NOMO-1 treated with dmso at 0.1 percent for 144 hours (cell line): ENCODE measurements around the gene UBXN11.
"Not testable (repeated sequence)": the region's sequence is repeated elsewhere in the genome, so short reads cannot be mapped to it uniquely, and the experiment has no call there.

Experiments
- DNase-seq: peaks from one replicate; lab custom pipeline; 2025; ENCODE audit not compliant: unreplicated experiment; lab: John Stamatoyannopoulos, UW

Gene UBXN11

GRCh38 chr1:26307363-26307781, 936 bp upstream of the UBXN11 start:
- DNase-seq, result no peak

DNA sequence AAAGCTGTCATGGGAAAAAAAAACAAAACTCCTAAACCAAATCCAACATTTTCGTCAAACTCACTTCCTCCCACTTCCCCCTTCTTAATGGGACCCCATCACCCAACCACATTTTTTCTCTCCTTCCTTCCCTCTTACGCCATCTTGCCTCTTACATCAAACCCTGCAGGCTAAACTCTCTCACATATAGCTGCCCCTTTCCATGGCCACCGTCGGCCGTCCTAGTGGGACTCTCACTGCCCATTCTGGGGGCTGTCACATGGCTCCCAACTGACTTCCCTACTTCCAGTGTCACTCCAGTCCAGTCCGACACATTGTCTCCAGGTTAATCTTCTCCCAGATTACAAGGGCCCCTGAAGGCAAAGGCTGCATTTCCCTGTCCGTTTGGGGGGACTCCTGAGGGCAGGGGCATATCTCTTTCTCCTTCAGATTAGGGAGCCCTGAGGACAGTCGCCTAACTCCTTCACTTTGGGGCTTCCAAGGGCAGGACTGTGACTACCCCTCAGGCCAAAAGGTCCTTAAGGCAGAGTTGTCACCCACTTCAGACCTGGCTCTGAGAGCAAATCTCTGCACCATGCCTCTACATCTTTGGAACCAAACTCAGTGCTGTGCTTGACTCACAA, 658 bp downstream of the UBXN11 start:
- DNase-seq, result peak; percentile 76

DNA sequence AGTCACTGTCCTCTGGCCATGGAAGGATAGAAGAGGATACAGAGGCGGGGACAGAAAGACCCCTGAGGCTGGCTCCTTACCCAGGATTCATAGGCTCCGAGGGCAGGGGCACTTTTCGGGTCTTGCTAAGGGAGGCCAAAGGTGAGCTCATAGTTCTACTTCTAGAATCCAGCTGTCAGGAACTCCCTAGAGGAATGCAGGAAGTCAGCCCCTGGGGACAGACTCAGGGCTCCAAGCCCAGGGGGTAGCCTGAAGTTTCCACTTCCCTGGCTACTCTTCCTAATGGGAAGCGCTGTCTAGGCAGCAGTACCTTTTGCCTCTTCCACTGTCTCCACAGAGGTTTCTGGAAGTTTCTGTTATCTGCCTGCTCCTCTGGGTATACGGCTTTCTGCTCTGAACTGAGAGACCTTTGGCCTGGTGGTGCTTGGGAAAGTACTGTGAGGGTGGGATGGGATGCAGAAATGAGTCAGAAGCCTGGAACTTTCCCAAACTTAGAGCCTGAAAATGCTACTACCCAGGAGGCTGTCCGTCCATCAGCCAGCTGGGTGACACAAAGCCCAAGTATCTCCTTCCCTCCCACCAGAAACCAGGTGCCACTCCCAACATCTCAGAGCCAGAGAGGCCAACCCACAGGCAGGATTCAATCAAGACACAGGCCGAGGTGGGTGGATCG, 3.6 kb downstream of the UBXN11 start:
- DNase-seq, result no peak

- DNase-seq, result no peak
Measured at GRCh38 chr1:26300578-26301275, 5.7 kb downstream of the UBXN11 start.

DNA sequence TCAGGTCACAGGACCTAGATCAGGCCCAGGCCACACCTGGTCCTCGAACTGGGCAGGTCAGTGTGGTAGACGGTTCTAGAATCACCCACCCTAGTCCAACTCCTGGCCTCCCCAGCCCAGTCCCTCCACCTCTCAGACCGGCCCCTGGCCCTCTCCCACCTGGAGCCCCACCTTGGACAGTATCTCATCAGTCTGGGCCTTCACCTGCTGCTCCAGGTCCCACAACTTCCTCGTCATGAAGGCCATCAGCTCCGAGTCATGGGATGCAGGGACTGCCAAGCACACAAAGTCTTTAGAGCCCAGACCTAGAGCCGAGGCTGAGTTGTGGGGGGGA, 8.7 kb downstream of the UBXN11 start:
- DNase-seq, result no peak

DNA sequence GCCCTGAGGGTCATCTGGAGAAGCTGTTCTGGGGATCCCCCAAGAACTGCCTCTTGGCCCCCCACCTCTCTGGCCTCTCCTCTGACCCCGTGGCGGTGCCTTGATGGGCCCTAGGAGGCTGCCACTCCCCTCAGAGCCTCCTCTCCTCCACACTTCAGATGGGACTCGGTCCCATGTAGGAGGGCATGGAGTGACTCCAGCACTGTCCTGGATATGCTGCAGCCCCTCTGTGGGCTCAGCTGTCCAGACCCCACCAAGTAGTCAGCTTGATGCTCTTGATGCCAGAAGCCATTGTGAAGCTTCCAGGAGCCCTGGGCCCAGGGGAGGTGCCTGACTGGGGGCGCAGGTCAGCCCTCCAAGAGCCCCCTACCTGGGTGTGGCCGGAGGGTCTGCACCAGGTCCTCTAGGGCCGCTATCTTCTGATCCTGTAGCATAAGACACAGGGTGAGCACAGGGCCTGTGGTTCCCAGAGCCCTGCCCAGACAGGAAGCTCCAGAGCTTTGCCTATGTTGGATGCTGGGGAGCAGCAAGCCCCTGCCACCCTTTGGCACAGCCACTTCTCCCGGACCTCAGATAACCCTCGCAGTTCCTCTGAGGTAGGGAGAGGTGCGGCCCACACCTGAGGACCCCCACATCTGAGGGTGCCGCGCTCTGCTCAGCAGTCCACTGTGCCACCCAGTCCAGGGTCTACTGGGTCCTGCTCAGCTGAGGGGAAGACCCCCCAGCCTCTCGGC, 9.2 kb downstream of the UBXN11 start:
- no peak for DNase-seq

- DNase-seq, result no peak
Measured at GRCh38 chr1:26296340-26297056, 9.9 kb downstream of the UBXN11 start.

DNA sequence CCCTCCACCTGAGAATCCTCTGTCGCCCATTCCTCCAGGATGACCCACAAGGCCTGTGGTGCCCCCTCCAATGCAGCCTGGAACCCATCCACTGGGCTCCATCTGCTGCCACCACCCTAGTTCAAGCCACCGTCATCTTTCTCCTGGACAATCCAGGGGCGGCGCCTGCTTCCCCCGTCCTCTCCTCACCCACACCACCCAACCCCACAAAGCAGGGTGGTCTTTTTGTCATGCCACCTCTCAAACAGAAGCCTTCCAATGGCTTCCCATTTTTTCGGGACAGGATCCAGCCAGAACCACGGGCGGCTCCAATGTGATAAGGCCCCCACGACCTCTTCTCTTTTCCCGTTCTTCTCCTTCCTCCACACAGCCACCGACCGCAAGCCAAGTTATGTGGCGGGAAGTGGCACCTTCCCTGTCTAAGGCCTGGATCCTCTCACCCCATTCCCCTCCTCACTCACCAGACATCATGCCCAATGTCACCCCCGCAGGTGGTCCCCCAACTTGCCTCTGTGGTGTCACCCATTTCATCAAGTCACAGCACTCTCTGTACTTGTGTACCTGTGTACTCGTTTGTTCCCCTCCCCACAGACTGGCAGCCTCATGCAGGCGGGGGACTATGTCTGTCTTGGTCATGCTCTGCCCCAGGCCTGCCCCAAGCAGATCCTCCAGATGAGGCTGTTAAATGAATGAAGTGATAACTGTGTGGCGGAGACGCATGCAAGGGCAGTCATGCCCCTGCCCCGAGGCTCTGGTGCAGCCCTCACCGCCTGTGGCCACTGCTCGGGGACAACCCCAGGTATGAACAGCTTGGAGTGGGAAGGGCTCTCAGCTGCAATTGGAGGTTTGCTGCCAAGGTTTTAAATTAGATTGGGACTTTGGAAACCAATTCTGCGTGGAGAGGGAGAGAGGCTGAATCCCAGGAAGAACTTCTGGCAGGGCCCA, 11.0 kb downstream of the UBXN11 start:
- DNase-seq, result no peak

- DNase-seq, result no peak
Measured at GRCh38 chr1:26293911-26294463, 12.4 kb downstream of the UBXN11 start.

DNA sequence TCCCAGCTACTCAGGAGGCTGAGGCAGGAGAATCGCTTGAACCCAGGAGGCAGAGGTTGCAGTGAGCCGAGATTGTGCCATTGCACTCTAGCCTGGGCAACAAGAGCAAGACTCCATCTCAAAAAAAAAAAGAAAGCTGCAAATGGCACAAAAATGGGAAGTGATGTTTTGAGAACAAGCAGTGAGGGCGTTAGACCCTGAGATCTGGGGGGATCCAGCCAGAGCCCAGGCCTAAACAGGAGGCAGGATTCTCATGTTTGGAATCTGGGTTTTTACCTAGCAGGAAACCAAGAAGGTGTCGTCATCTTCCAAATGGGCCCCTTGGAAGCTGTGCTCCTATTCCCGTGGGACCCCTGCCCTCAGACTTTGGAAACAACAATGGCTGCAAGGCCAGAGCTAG, 13.7 kb downstream of the UBXN11 start:
- DNase-seq, result not testable (repeated sequence)

GRCh38 chr1:26291939-26292338, 14.5 kb downstream of the UBXN11 start:
- DNase-seq, result no peak

GRCh38 chr1:26291433-26291832, 15.0 kb downstream of the UBXN11 start:
- no peak for DNase-seq

- DNase-seq, result no peak
Measured at GRCh38 chr1:26290882-26291261, 15.6 kb downstream of the UBXN11 start.

- peak; percentile 59 for DNase-seq
Measured at GRCh38 chr1:26290122-26290881, 16.1 kb downstream of the UBXN11 start.

GRCh38 chr1:26289158-26290059, 17.0 kb downstream of the UBXN11 start:
- DNase-seq, result peak; percentile 91

GRCh38 chr1:26288311-26288941, 18.0 kb downstream of the UBXN11 start:
- DNase-seq, result peak; percentile 10

DNA sequence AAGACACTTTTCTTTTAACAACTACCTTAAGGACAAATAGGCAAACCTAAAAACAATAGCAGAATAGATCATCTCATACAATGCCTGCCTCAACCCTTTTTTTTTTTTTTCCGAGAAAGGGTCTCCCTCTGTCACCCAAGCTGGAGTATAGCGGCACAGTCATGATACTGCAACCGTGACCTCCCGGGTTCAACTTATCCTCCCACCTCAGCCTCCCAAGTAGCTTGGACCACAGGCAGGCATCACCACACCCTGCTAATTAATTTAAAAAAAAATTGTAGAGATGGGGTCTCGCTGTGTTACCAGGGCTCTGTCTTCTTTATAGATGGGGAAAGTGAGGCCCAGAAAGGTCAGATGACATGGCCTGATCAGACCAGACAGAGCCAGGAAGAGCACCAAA, 18.6 kb downstream of the UBXN11 start:
- DNase-seq, result no peak
